Keratinocyte (primary cell): ENCODE results near the gene RIPK3. TPM values are rescaled to one million over a fixed set of nuclear protein-coding genes. Genes with fewer than 3 reads are reported as not detected.

Experiments
- DNase-seq: peaks from one replicate; pipeline ENCODE4 v3.0.0-alpha.2; 2011; ENCODE audit warnings: low read depth, missing footprints, low spot score
- FAIRE-seq: peaks from 2 replicates; lab custom pipeline; 2011; peaks lifted over from hg19 to GRCh38; lab: Jason Lieb, UNC
- H2AFZ ChIP-seq: 2 replicates; pipeline ENCODE4 v1.6.0; 2012; ENCODE audit warnings: low read length, control low read depth, inconsistent platforms; ENCODE audit not compliant: control insufficient read depth
- H3K27ac ChIP-seq: 2 replicates; pipeline ENCODE4 v1.5.1; 2011; ENCODE audit warnings: low read length; ENCODE audit not compliant: control insufficient read depth, insufficient read depth
- H3K27me3 ChIP-seq: 3 replicates; pipeline ENCODE4 v1.6.0; 2011; ENCODE audit warnings: low read length; ENCODE audit not compliant: control insufficient read depth, insufficient read depth; ENCODE audit errors: extremely low read depth
- H3K36me3 ChIP-seq, 2 experiments: 2 replicates in 1 of 2; 3 replicates in 1 of 2; pipeline ENCODE4 v1.5.1; 2011; ENCODE audit warnings: low read length in 2 of 2, mild to moderate bottlenecking in 1 of 2; ENCODE audit not compliant: control insufficient read depth in 2 of 2, insufficient read depth in 2 of 2; ENCODE audit errors: extremely low read depth in 1 of 2
- H3K4me1 ChIP-seq: 3 replicates; pipeline ENCODE4 v1.5.1; 2011; ENCODE audit warnings: low read length; ENCODE audit not compliant: control insufficient read depth, insufficient read depth; ENCODE audit errors: extremely low read depth
- H3K4me2 ChIP-seq: 3 replicates; pipeline ENCODE4 v1.6.0; 2011; ENCODE audit warnings: low read depth, low read length; ENCODE audit not compliant: control insufficient read depth, insufficient read depth; ENCODE audit errors: extremely low read depth
- H3K4me3 ChIP-seq, 3 experiments: fragments of 200-600 bp in 1 of 3; sonication (generic) in 1 of 3; 2 replicates in 2 of 3; 3 replicates in 1 of 3; pipeline ENCODE4 v1.5.1; 2011 to 2016; ENCODE audit warnings: low read length in 3 of 3, mild to moderate bottlenecking in 3 of 3, control low read depth in 2 of 3, inconsistent platforms in 1 of 3, low read depth in 1 of 3, mixed read lengths in 1 of 3, mixed run types in 1 of 3, moderate library complexity in 1 of 3; ENCODE audit not compliant: control insufficient read depth in 2 of 3, insufficient read depth in 2 of 3; ENCODE audit errors: extremely low read depth in 1 of 3
- H3K79me2 ChIP-seq: 2 replicates; pipeline ENCODE4 v1.6.0; 2012; ENCODE audit warnings: low read length; ENCODE audit not compliant: control insufficient read depth, insufficient read depth
- H3K9ac ChIP-seq: 3 replicates; pipeline ENCODE4 v1.6.0; 2011; ENCODE audit warnings: low read length; ENCODE audit not compliant: control insufficient read depth, insufficient read depth; ENCODE audit errors: extremely low read depth
- H3K9me1 ChIP-seq: 3 replicates; pipeline ENCODE4 v1.6.0; 2011; ENCODE audit warnings: low read length; ENCODE audit not compliant: control insufficient read depth, insufficient read depth; ENCODE audit errors: extremely low read depth
- H3K9me3 ChIP-seq: 2 replicates; pipeline ENCODE4 v1.5.1; 2012; ENCODE audit warnings: low read depth, low read length; ENCODE audit not compliant: control insufficient read depth
- H4K20me1 ChIP-seq: 3 replicates; pipeline ENCODE4 v1.6.0; 2011; ENCODE audit warnings: low read length; ENCODE audit not compliant: control insufficient read depth, insufficient read depth; ENCODE audit errors: extremely low read depth
- EZH2 ChIP-seq: IDR thresholded peaks from one replicate; pipeline ENCODE4 v1.6.1; 2012; ENCODE audit warnings: inconsistent platforms, mild to moderate bottlenecking, low read length, moderate library complexity
- dilution Hi-C: fragments of 300-500 bp; cut with MboI; formaldehyde crosslinking; loops from one replicate; pipeline ENCODE4 v1.7.0; 2020; ENCODE audit warnings: low sequenced_read_pairs; ENCODE audit not compliant: extremely low pct_ligation_motif_present
- polyA plus RNA-seq, 5 experiments: library from polyadenylated mRNA; depleted of rRNA in 3 of 5; stranded (reverse) in 3 of 5; stranded (forward) in 1 of 5; unstranded in 1 of 5; fragments of >200 nt; gene quantifications; 1 replicate in 1 of 5; 2 replicates in 3 of 5; 3 replicates in 1 of 5; pipeline versions ENCODE4 v1.2.1 to v1.2.3, GENCODE V29; 2011 to 2012; ENCODE audit warnings: missing spikeins in 2 of 5, low read depth in 1 of 5, low replicate concordance in 1 of 5
- TF ChIP-seq, protein P1 (sequence below), 3 experiments: IDR thresholded peaks in 1 of 3; conservative IDR thresholded peaks in 1 of 3; optimal IDR thresholded peaks in 1 of 3; 2 replicates in 2 of 3; 3 replicates in 1 of 3; pipeline versions ENCODE3 to v1.5.1; 2011; ENCODE audit warnings: low read length in 3 of 3, mild to moderate bottlenecking in 3 of 3, moderate library complexity in 2 of 3, control low read depth in 1 of 3, inconsistent platforms in 1 of 3; ENCODE audit not compliant: insufficient read depth in 2 of 3; ENCODE audit errors: extremely low read depth in 1 of 3

Gene RIPK3
- polyA plus RNA-seq, 1 donor (not counting 4 experiments of a cell fraction or from before 2014, with no cell fraction given), result 8.0 TPM

DNA sequence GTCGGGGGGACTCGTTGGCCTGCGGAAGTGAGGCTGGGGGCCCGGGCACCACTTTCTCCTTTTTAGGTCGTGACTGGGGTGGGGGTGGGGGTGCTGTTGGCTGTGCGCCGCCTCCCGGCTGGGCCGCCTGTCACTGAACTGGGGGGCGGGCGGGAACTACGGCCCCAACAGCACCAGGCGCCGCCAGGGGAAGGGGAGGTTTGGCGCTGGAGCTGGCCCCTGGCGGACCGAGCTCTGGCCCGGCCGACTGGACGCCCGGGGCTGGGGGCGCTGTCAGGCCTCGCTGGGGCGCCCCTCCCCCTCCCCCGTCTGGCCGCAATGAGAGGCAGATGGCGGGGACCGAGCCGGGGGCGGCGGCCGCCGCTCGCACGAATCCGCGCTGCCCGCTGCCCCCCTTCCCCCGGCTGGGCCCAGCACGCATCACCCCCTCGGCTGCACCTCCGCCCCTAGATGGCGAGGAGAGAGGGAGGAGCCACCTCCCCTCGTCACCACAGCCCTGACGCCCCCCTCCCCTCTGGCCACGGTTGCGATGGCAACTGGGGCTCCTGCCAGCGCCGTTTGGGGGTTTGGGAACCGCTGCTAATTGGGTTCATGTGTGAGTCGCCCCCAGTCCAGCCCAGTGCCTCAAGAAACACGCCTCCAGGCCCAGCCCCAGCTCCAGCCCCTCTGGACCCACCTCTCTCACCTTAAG is 28.9 kb upstream of the RIPK3 start:
- H3K4me1 ChIP-seq, result peaks cover 23% of the 10 kb centered on the region
- no peaks in the 10 kb centered on the region for H3K79me2 ChIP-seq
- H3K4me2 ChIP-seq, result no peak overlapping the region
- H2AFZ ChIP-seq, result no peak overlapping the region
- no peak overlapping the region for H3K4me3 ChIP-seq
- no peaks in the 10 kb centered on the region for H3K27me3 ChIP-seq
- no peaks in the 10 kb centered on the region for H3K9me1 ChIP-seq
- H4K20me1 ChIP-seq, result no peaks in the 10 kb centered on the region
- H3K36me3 ChIP-seq, result no peaks in the 10 kb centered on the region
- H3K9me3 ChIP-seq, result no peaks in the 10 kb centered on the region
- H3K27ac ChIP-seq, result no peak overlapping the region
- DNase-seq (no peak), FAIRE-seq (no peak)
- dilution Hi-C loops, result no loop called here
- no peak for TF ChIP-seq EZH2
- TF ChIP-seq, protein P1, sequence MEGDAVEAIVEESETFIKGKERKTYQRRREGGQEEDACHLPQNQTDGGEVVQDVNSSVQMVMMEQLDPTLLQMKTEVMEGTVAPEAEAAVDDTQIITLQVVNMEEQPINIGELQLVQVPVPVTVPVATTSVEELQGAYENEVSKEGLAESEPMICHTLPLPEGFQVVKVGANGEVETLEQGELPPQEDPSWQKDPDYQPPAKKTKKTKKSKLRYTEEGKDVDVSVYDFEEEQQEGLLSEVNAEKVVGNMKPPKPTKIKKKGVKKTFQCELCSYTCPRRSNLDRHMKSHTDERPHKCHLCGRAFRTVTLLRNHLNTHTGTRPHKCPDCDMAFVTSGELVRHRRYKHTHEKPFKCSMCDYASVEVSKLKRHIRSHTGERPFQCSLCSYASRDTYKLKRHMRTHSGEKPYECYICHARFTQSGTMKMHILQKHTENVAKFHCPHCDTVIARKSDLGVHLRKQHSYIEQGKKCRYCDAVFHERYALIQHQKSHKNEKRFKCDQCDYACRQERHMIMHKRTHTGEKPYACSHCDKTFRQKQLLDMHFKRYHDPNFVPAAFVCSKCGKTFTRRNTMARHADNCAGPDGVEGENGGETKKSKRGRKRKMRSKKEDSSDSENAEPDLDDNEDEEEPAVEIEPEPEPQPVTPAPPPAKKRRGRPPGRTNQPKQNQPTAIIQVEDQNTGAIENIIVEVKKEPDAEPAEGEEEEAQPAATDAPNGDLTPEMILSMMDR (optimal IDR thresholded peaks at IDR 0.05 in 1 of 3, IDR thresholded peaks at IDR 0.05 in 1 of 3, conservative IDR thresholded peaks at IDR 0.05 in 1 of 3; ENCODE audit: extremely low read depth in 1 of 3, insufficient read depth in 2 of 3, low read length in 3 of 3), result no peak
- no peak overlapping the region for H3K9ac ChIP-seq

DNA sequence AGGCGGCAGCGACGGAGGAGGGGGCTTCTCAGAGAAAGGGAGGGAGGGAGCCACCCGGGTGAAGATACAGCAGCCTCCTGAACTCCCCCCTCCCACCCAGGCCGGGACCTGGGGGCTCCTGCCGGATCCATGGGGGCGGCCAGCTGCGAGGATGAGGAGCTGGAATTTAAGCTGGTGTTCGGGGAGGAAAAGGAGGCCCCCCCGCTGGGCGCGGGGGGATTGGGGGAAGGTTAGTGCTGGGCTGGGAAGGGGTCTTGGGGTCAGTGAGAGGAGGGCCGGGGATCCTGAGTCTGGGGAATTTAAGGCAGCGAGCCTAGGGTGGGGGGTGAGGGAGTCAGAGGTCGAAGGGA is 28.4 kb upstream of the RIPK3 start:
- no peak overlapping the region for H3K9ac ChIP-seq
- H3K27ac ChIP-seq, result no peak overlapping the region
- no peaks in the 10 kb centered on the region for H3K79me2 ChIP-seq
- H3K9me1 ChIP-seq, result no peaks in the 10 kb centered on the region
- peaks cover 23% of the 10 kb centered on the region for H3K4me1 ChIP-seq
- no peak overlapping the region for H3K4me2 ChIP-seq
- dilution Hi-C loops, result no loop called here
- H3K9me3 ChIP-seq, result no peaks in the 10 kb centered on the region
- no peak for DNase-seq
- FAIRE-seq, result no peak
- no peaks in the 10 kb centered on the region for H3K27me3 ChIP-seq
- H3K36me3 ChIP-seq, result no peaks in the 10 kb centered on the region
- H4K20me1 ChIP-seq, result no peaks in the 10 kb centered on the region
- H3K4me3 ChIP-seq, result no peak overlapping the region
- H2AFZ ChIP-seq, result no peak overlapping the region
- TF ChIP-seq, protein P1 (optimal IDR thresholded peaks at IDR 0.05 in 1 of 3, IDR thresholded peaks at IDR 0.05 in 1 of 3, conservative IDR thresholded peaks at IDR 0.05 in 1 of 3; ENCODE audit: extremely low read depth in 1 of 3, insufficient read depth in 2 of 3, low read length in 3 of 3), result no peak
- no peak for TF ChIP-seq EZH2
